Panc1 (cell line): Measurements from ENCODE around the gene LRRC34. TPM values are rescaled to one million over a fixed set of nuclear protein-coding genes. Genes with fewer than 3 reads are reported as not detected.

ENCODE experiments used
- ATAC-seq: fragments of 200-7000 bp; cut with Tn5 transposase; 2 replicates; pipeline ENCODE4 v1.9.1; 2020; ENCODE audit warnings: mild to moderate bottlenecking, moderate library complexity
- BruUV-seq: library from RNA; stranded (reverse); fragments of 400-500 nt; replicated peaks from 2 replicates; lab custom pipeline; 2021; lab: Mats Ljungman, UMichigan
- CTCF ChIA-PET: fragments of 300-600 bp; sonication (Branson Sonifier 250); formaldehyde crosslinking; loops from one replicate; lab custom pipeline; 2022; ENCODE audit warnings: antibody characterized with exemption; lab: Charles Lee
- POLR2A ChIA-PET: fragments of 300-600 bp; sonication (Branson Sonifier 250); formaldehyde crosslinking; loops from one replicate; lab custom pipeline; 2022; ENCODE audit warnings: antibody characterized with exemption; lab: Charles Lee
- DNase-seq: peaks from one replicate; pipeline ENCODE4 v3.0.0-alpha.2; 2010; ENCODE audit warnings: low read depth, low spot score
- H3K27ac ChIP-seq: 2 replicates; pipeline ENCODE4 v1.5.1; 2011; ENCODE audit warnings: mild to moderate bottlenecking, low read length, inconsistent platforms
- H3K27me3 ChIP-seq: fragments of 200-500 bp; sonication (Bioruptor generic); 2 replicates; pipeline ENCODE4 v1.6.0; 2014; ENCODE audit warnings: low read length, inconsistent platforms; ENCODE audit not compliant: control insufficient read depth, insufficient read depth
- H3K36me3 ChIP-seq: fragments of 200-500 bp; sonication (Bioruptor generic); 2 replicates; pipeline ENCODE4 v1.5.1; 2014; ENCODE audit warnings: inconsistent platforms, mild to moderate bottlenecking, low read length, moderate library complexity; ENCODE audit not compliant: control insufficient read depth, insufficient read depth
- H3K4me1 ChIP-seq: 2 replicates; pipeline ENCODE4 v1.5.1; 2011; ENCODE audit warnings: inconsistent platforms, mild to moderate bottlenecking, low read length, moderate library complexity; ENCODE audit not compliant: control insufficient read depth, insufficient read depth
- H3K4me3 ChIP-seq, 2 experiments: 2 replicates each; pipeline ENCODE4 v1.5.1; 2011 to 2012; ENCODE audit warnings: low read depth in 2 of 2, low read length in 2 of 2, mild to moderate bottlenecking in 2 of 2, inconsistent platforms in 1 of 2, moderate library complexity in 1 of 2
- H3K9me3 ChIP-seq: fragments of 200-500 bp; sonication (Bioruptor generic); 2 replicates; pipeline ENCODE4 v1.5.1; 2014; ENCODE audit warnings: low read depth, mild to moderate bottlenecking, inconsistent platforms, low read length, moderate library complexity; ENCODE audit not compliant: control insufficient read depth, insufficient read depth
- POLR2AphosphoS5 ChIP-seq: IDR thresholded peaks from 2 replicates; pipeline ENCODE4 v1.6.1; 2012; ENCODE audit warnings: mild to moderate bottlenecking, low read depth, low read length, moderate library complexity
- SIN3A ChIP-seq: IDR thresholded peaks from 2 replicates; pipeline ENCODE4 v1.6.1; 2012; ENCODE audit warnings: low read depth, mild to moderate bottlenecking, low read length, moderate library complexity, borderline replicate concordance; ENCODE audit not compliant: insufficient read depth
- TCF7L2 ChIP-seq: IDR thresholded peaks from 2 replicates; pipeline ENCODE4 v1.6.1; 2011; ENCODE audit warnings: mild to moderate bottlenecking, low read depth, low read length, inconsistent platforms
- in situ Hi-C: cut with HindIII; loops from 2 replicates; pipeline ENCODE4 v1.10.0; 2016; ENCODE audit warnings: low sequenced_read_pairs, low pct_unique_long_range_greater_than_20kb
- intact Hi-C: fragments of 100-400 bp; cut with micrococcal nuclease; formaldehyde crosslinking; loops from one replicate; pipeline ENCODE4 v1.10.0; 2022; ENCODE audit not compliant: unreplicated experiment
- total RNA-seq: library from RNA; stranded (reverse); gene quantifications from one replicate; pipeline ENCODE4 v1.2.1, GENCODE V29; 2021; ENCODE audit not compliant: unreplicated experiment
- TF ChIP-seq, protein P1 (sequence below): fragments of 450-650 bp; IDR thresholded peaks from 2 replicates; pipeline ENCODE4 v1.5.1; 2017; ENCODE audit warnings: mild to moderate bottlenecking
- TF ChIP-seq, protein P2 (sequence below), 2 experiments: IDR thresholded peaks; 2 replicates each; pipeline ENCODE4 v1.6.1; 2011 to 2012; ENCODE audit warnings: low read depth in 2 of 2, control low read depth in 1 of 2, low read length in 1 of 2, mild to moderate bottlenecking in 1 of 2, moderate library complexity in 1 of 2; ENCODE audit not compliant: insufficient read depth in 1 of 2

The LRRC34 gene
- total RNA-seq, 1 experiment from 2014 or later = 1.2 TPM

DNA sequence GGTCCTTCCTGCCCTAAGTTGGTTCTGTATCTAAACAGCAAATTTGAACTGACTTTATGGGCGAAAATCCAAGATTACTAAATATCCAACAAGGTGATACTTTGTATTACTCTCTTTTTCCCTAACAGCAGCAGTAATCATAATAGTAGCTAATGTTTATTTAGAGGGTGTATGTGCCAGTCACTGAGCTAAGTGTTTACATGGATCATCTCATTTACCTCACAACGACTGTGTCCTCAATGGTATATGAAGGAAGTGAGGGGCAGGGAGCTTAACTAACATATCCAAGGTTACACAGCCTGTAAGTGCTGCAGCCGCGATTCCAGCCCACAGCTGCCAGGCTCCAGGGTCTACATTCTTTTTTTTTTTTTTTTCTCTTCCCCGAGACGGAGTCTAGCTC, 10.3 kb upstream of the LRRC34 start:
- no TSS peak for BruUV-seq
- CTCF ChIA-PET = no interaction called here
- POLR2A ChIA-PET = no interaction called here
- DNase-seq = no peak
- Histone ChIP-seq H3K9me3 (no peaks in the 10 kb centered on the region), H3K36me3 (no peaks in the 10 kb centered on the region), H3K4me3 (peak overlapping the region in 1 of 2 experiments; percentile 62; a peak in 2 of 4 replicates), H3K4me1 (no peaks in the 10 kb centered on the region), H3K27ac (no peak overlapping the region), H3K27me3 (peaks cover 31% of the 10 kb centered on the region)
- in situ Hi-C loops = no loop called here
- intact Hi-C loops = no loop called here
- ATAC-seq = peak; percentile 22; the same call in 1 of the 2 replicates
- TF ChIP-seq SIN3A (no peak), POLR2AphosphoS5 (no peak), TCF7L2 (no peak)
- TF ChIP-seq, protein P1, sequence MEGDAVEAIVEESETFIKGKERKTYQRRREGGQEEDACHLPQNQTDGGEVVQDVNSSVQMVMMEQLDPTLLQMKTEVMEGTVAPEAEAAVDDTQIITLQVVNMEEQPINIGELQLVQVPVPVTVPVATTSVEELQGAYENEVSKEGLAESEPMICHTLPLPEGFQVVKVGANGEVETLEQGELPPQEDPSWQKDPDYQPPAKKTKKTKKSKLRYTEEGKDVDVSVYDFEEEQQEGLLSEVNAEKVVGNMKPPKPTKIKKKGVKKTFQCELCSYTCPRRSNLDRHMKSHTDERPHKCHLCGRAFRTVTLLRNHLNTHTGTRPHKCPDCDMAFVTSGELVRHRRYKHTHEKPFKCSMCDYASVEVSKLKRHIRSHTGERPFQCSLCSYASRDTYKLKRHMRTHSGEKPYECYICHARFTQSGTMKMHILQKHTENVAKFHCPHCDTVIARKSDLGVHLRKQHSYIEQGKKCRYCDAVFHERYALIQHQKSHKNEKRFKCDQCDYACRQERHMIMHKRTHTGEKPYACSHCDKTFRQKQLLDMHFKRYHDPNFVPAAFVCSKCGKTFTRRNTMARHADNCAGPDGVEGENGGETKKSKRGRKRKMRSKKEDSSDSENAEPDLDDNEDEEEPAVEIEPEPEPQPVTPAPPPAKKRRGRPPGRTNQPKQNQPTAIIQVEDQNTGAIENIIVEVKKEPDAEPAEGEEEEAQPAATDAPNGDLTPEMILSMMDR = no peak
- TF ChIP-seq, protein P2, sequence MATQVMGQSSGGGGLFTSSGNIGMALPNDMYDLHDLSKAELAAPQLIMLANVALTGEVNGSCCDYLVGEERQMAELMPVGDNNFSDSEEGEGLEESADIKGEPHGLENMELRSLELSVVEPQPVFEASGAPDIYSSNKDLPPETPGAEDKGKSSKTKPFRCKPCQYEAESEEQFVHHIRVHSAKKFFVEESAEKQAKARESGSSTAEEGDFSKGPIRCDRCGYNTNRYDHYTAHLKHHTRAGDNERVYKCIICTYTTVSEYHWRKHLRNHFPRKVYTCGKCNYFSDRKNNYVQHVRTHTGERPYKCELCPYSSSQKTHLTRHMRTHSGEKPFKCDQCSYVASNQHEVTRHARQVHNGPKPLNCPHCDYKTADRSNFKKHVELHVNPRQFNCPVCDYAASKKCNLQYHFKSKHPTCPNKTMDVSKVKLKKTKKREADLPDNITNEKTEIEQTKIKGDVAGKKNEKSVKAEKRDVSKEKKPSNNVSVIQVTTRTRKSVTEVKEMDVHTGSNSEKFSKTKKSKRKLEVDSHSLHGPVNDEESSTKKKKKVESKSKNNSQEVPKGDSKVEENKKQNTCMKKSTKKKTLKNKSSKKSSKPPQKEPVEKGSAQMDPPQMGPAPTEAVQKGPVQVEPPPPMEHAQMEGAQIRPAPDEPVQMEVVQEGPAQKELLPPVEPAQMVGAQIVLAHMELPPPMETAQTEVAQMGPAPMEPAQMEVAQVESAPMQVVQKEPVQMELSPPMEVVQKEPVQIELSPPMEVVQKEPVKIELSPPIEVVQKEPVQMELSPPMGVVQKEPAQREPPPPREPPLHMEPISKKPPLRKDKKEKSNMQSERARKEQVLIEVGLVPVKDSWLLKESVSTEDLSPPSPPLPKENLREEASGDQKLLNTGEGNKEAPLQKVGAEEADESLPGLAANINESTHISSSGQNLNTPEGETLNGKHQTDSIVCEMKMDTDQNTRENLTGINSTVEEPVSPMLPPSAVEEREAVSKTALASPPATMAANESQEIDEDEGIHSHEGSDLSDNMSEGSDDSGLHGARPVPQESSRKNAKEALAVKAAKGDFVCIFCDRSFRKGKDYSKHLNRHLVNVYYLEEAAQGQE (IDR thresholded peaks at IDR 0.05; ENCODE audit: insufficient read depth in 1 of 2, low read depth in 2 of 2, low read length in 1 of 2) = no peak

DNA sequence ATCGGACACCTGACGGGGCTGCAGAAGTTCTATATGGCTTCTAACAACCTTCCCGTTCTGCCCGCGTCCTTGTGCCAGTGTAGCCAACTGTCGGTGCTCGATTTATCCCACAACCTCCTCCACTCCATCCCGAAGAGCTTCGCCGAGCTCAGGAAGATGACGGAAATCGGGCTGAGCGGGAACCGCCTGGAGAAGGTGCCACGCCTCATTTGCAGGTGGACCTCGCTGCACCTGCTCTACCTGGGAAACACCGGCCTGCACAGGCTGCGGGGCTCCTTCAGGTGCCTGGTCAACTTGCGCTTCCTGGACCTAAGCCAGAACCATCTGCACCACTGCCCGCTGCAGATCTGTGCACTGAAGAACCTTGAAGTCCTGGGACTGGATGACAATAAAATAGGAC, 9.8 kb upstream of the LRRC34 start:
- POLR2A ChIA-PET = no interaction called here
- Histone ChIP-seq H3K27me3 (peaks cover 31% of the 10 kb centered on the region), H3K4me3 (peak overlapping the region; percentile 35 to 62), H3K9me3 (no peaks in the 10 kb centered on the region), H3K36me3 (no peaks in the 10 kb centered on the region), H3K4me1 (no peaks in the 10 kb centered on the region), H3K27ac (no peak overlapping the region)
- no peak for TF ChIP-seq SIN3A
- no peak for TF ChIP-seq POLR2AphosphoS5
- TF ChIP-seq, protein P1 = no peak
- no peak for TF ChIP-seq TCF7L2
- TF ChIP-seq, protein P2 (IDR thresholded peaks at IDR 0.05; ENCODE audit: insufficient read depth in 1 of 2, low read depth in 2 of 2, low read length in 1 of 2) = no peak
- no TSS peak for BruUV-seq
- CTCF ChIA-PET = no interaction called here
- intact Hi-C loops = no loop called here
- DNase-seq = no peak
- peak; percentile 65 for ATAC-seq
- in situ Hi-C loops = no loop called here
